CD14-positive monocyte (primary cell): ENCODE data around the gene RASGRF2. TPM values are rescaled to one million over a fixed set of nuclear protein-coding genes. Genes with fewer than 3 reads are reported as not detected.

Experiments
- DNase-seq, 3 donors: peaks; one replicate each; pipeline ENCODE4 v3.0.0-alpha.2; 2011 to 2022
- H2AFZ ChIP-seq: 2 replicates; pipeline ENCODE4 v1.6.0; 2012; ENCODE audit warnings: mild to moderate bottlenecking, low read depth, low read length, inconsistent platforms; ENCODE audit not compliant: insufficient read depth, poor library complexity, severe bottlenecking
- H3K27ac ChIP-seq, 2 donors: 1 replicate in 1 of 2; 2 replicates in 1 of 2; pipeline ENCODE4 v1.5.1; 2012 to 2013; ENCODE audit warnings: low read length in 2 of 2, control low read depth in 1 of 2, inconsistent platforms in 1 of 2, low read depth in 1 of 2, mild to moderate bottlenecking in 1 of 2
- H3K27me3 ChIP-seq, 2 donors: one replicate each; pipeline versions ENCODE4 v1.6.0 to v1.6.1; 2011 to 2013; ENCODE audit warnings: low read length in 2 of 2; ENCODE audit not compliant: control insufficient read depth in 2 of 2, insufficient read depth in 2 of 2
- H3K36me3 ChIP-seq, 2 donors: replicated peaks in 1 of 2; 1 replicate in 1 of 2; 2 replicates in 1 of 2; pipeline versions ENCODE4 v1.5.1 to v1.6.1; 2012 to 2013; ENCODE audit warnings: low read length in 2 of 2, control low read depth in 1 of 2, inconsistent platforms in 1 of 2, mild to moderate bottlenecking in 1 of 2; ENCODE audit not compliant: insufficient read depth in 2 of 2, control insufficient read depth in 1 of 2
- H3K4me1 ChIP-seq, 2 donors: 1 replicate in 1 of 2; 2 replicates in 1 of 2; pipeline versions ENCODE4 v1.5.1 to v1.6.1; 2012 to 2013; ENCODE audit warnings: low read length in 2 of 2, control low read depth in 1 of 2, inconsistent platforms in 1 of 2, mild to moderate bottlenecking in 1 of 2, moderate library complexity in 1 of 2; ENCODE audit not compliant: insufficient read depth in 2 of 2, control insufficient read depth in 1 of 2
- H3K4me2 ChIP-seq: replicated peaks from 2 replicates; pipeline ENCODE3; 2012; ENCODE audit warnings: low read length, moderate library complexity, mild to moderate bottlenecking; ENCODE audit not compliant: poor library complexity, severe bottlenecking; ENCODE audit errors: extremely low read depth
- H3K4me3 ChIP-seq, 3 experiments: fragments of 200-600 bp in 1 of 3; sonication (generic) in 1 of 3; replicated peaks in 1 of 3; 1 replicate in 2 of 3; 2 replicates in 1 of 3; pipeline ENCODE4 v1.5.1; 2011 to 2013; ENCODE audit warnings: low read length in 3 of 3, mild to moderate bottlenecking in 3 of 3, control low read depth in 2 of 3, low read depth in 2 of 3, inconsistent platforms in 1 of 3, moderate library complexity in 1 of 3
- H3K79me2 ChIP-seq: 2 replicates; pipeline ENCODE4 v1.6.0; 2012; ENCODE audit warnings: mild to moderate bottlenecking, control low read depth, inconsistent platforms, low read length, moderate library complexity; ENCODE audit not compliant: insufficient read depth
- H3K9ac ChIP-seq: 2 replicates; pipeline ENCODE4 v1.6.0; 2017; ENCODE audit warnings: low read length, mild to moderate bottlenecking; ENCODE audit not compliant: insufficient read depth, poor library complexity, severe bottlenecking
- H3K9me3 ChIP-seq, 2 donors: replicated peaks in 1 of 2; 1 replicate in 1 of 2; 2 replicates in 1 of 2; pipeline versions ENCODE4 v1.5.1 to v1.6.1; 2012 to 2013; ENCODE audit warnings: low read length in 2 of 2, control low read depth in 1 of 2; ENCODE audit not compliant: control insufficient read depth in 1 of 2, insufficient read depth in 1 of 2
- H4K20me1 ChIP-seq: 2 replicates; pipeline ENCODE4 v1.6.0; 2012; ENCODE audit warnings: mild to moderate bottlenecking, low read length, control low read depth, moderate library complexity; ENCODE audit not compliant: insufficient read depth
- H3K27ac Mint-ChIP-seq, 7 donors: one replicate each; pipeline ENCODE4 v1.8.0; 2020; ENCODE audit warnings: mild to moderate bottlenecking in 7 of 7, mixed read lengths in 7 of 7, moderate library complexity in 6 of 7, inconsistent platforms in 2 of 7
- H3K27me3 Mint-ChIP-seq, 3 donors: one replicate each; pipeline ENCODE4 v1.8.0; 2021 to 2022; ENCODE audit warnings: low read depth in 3 of 3, mild to moderate bottlenecking in 3 of 3, mixed read lengths in 3 of 3, moderate library complexity in 3 of 3, inconsistent platforms in 1 of 3
- H3K36me3 Mint-ChIP-seq, 2 donors: one replicate each; pipeline ENCODE4 v1.8.0; 2020; ENCODE audit warnings: mixed read lengths in 2 of 2, inconsistent platforms in 1 of 2, mild to moderate bottlenecking in 1 of 2
- H3K4me1 Mint-ChIP-seq: one replicate; pipeline ENCODE4 v1.8.0; 2020; ENCODE audit warnings: mild to moderate bottlenecking, mixed read lengths
- H3K4me3 Mint-ChIP-seq, 2 donors: one replicate each; pipeline ENCODE4 v1.8.0; 2020; ENCODE audit warnings: mild to moderate bottlenecking in 2 of 2, mixed read lengths in 2 of 2, moderate library complexity in 1 of 2
- H3K9me3 Mint-ChIP-seq, 7 donors: one replicate each; pipeline ENCODE4 v1.8.0; 2020 to 2022; ENCODE audit warnings: mixed read lengths in 7 of 7, mild to moderate bottlenecking in 6 of 7, moderate library complexity in 6 of 7, inconsistent platforms in 2 of 7
- CTCF ChIP-seq: fragments of 200-600 bp; IDR thresholded peaks from one replicate; pipeline ENCODE4 v1.8.0; 2022; ENCODE audit warnings: antibody characterized with exemption, mild to moderate bottlenecking
- WGBS: methylation state at CpG from one replicate; pipeline ENCODE4 v1.1.5; 2013; ENCODE audit warnings: missing lambda C conversion rate; ENCODE audit not compliant: insufficient coverage; 5-methylcytosine and 5-hydroxymethylcytosine counted together
- intact Hi-C, 2 donors: fragments of 100-400 bp; cut with micrococcal nuclease; formaldehyde crosslinking; loops; one replicate each; pipeline versions ENCODE4 v1.15.0 to v1.15.1; 2023
- polyA plus RNA-seq, 3 donors: library from polyadenylated mRNA; depleted of rRNA in 1 of 3; unstranded in 2 of 3; stranded (reverse) in 1 of 3; fragments of 300-500 nt in 2 of 3; fragments of >200 nt in 1 of 3; fragmentation: Illumina TruSeq in 2 of 3; gene quantifications; 1 replicate in 2 of 3; 2 replicates in 1 of 3; pipeline ENCODE4 v1.2.3, GENCODE V29; 2012 to 2021

Gene RASGRF2
- polyA plus RNA-seq, 3 donors: 0.01 to 0.02 TPM; not detected in 1

- H3K27ac ChIP-seq: no peak overlapping the region
- DNase-seq: no peak
These were observed 3.9 kb upstream of the RASGRF2 start for GRCh38 chr5:80956272-80956671.

DNA sequence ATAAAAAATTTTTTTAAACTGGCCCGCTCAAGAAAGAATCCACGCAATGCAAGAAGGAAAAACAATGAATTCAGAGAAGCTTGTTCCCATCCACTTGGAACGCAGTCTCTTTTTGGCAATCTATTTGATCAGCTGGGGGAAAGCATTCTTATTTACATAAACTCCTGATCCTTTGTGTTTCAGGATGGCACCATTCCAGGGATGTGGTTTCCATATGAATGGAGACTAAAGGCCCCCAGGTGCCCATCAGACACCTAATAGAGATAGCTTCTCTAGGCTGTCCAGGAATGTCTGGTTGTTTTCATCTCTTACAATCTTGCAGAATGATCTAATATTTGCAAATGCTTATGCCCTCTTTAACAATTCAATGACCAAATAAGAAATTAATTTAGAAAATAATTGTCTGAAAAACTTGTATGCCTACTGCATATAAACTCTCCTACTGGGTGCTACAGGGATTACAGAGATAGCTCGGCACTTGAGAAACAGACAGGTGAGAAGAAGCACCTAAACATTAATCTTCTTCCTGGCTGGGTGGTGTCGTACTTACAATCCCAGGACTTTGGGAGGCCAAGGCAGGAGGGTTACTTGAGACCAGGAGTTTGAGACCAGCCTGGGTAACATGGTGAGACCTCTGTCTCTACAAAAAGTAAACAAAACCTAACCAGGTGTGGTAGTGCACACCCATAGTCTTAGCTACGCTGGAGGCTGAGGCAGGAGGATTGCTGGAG is 3.0 kb upstream of the RASGRF2 start:
- no peaks in the 10 kb centered on the region for H3K36me3 ChIP-seq
- H3K4me3 ChIP-seq: no peak overlapping the region
- no peak overlapping the region for H3K4me2 ChIP-seq
- peaks cover 0 to 7% of the 10 kb centered on the region in 2 donors for H3K4me1 ChIP-seq
- intact Hi-C loops: no loop called here
- TF ChIP-seq CTCF: no peak
- peaks cover 2 to 7% of the 10 kb centered on the region in 2 donors for H3K36me3 Mint-ChIP-seq
- H3K27ac ChIP-seq: no peak overlapping the region
- no peaks in the 10 kb centered on the region for H3K79me2 ChIP-seq
- peaks cover 0 to 9% (median 5%) of the 10 kb centered on the region in 7 donors for H3K9me3 Mint-ChIP-seq
- no peak overlapping the region for H3K27ac Mint-ChIP-seq
- peaks cover 57 to 60% of the 10 kb centered on the region in 2 donors for H3K27me3 ChIP-seq
- peaks cover 8% of the 10 kb centered on the region for H3K4me1 Mint-ChIP-seq
- no peaks in the 10 kb centered on the region for H4K20me1 ChIP-seq
- H3K27me3 Mint-ChIP-seq: peaks cover 45 to 52% (median 47%) of the 10 kb centered on the region in 3 donors
- DNase-seq: no peak
- no peak overlapping the region for H3K9ac ChIP-seq
- peak overlapping the region in 1 of 2 donors; percentile 63 for H3K4me3 Mint-ChIP-seq
- 89% methylated on average over 3 of the region's 6 CpGs for WGBS
- H3K9me3 ChIP-seq: peaks cover 0 to 4% of the 10 kb centered on the region in 2 donors
- H2AFZ ChIP-seq: no peak overlapping the region

More at GRCh38 chr5:80956272-80956671, 3.9 kb upstream of the RASGRF2 start:
- peaks cover 36 to 43% (median 38%) of the 10 kb centered on the region in 3 donors for H3K27me3 Mint-ChIP-seq
- no peak for TF ChIP-seq CTCF
- H3K4me3 Mint-ChIP-seq: no peak overlapping the region
- peaks cover 0 to 9% (median 4%) of the 10 kb centered on the region in 7 donors for H3K9me3 Mint-ChIP-seq
- Histone ChIP-seq H2AFZ (no peak overlapping the region), H3K4me1 (peaks cover 0 to 7% of the 10 kb centered on the region in 2 donors), H4K20me1 (no peaks in the 10 kb centered on the region), H3K36me3 (no peaks in the 10 kb centered on the region), H3K79me2 (no peaks in the 10 kb centered on the region), H3K27me3 (peaks cover 48 to 51% of the 10 kb centered on the region in 2 donors), H3K4me3 (no peak overlapping the region), H3K9ac (no peak overlapping the region), H3K4me2 (no peak overlapping the region), H3K9me3 (peaks cover 0 to 2% of the 10 kb centered on the region in 2 donors)
- peaks cover 2 to 7% of the 10 kb centered on the region in 2 donors for H3K36me3 Mint-ChIP-seq
- H3K4me1 Mint-ChIP-seq: peaks cover 8% of the 10 kb centered on the region
- 70% methylated on average over 3 of the region's 7 CpGs for WGBS
- intact Hi-C loops: no loop called here
- no peak overlapping the region for H3K27ac Mint-ChIP-seq
